ENCODE results near the gene MPZL2. TPM values are rescaled to one million over a fixed set of nuclear protein-coding genes. Genes with fewer than 3 reads are reported as not detected.

The MPZL2 gene
- total RNA-seq = 53.0 TPM

- Histone ChIP-seq H3K27ac (no peak within 1 kb of the TSS), H3K36me3 (no peaks in the 10 kb centered on the region), H3K4me1 (no peaks in the 10 kb centered on the region), H3K27me3 (no peaks in the 10 kb centered on the region), H3K4me3 (peak within 1 kb of the TSS; percentile 30 to 45), H3K9me3 (no peaks in the 10 kb centered on the region)
- TF ChIP-seq CTCF (IDR thresholded peaks at IDR 0.05) = no peak
- DNase-seq (ENCODE audit: low spot score in 2 of 2) = no peak
- intact Hi-C loops (cut with DNase I) = no loop called here
Observed at GRCh38 chr11:118263695-118264568, at the start of gene MPZL2. TSS of gene MPZL2 (minus strand) at chr11:118264297. CDS start at chr11:118264153, 144 bp downstream.

GRCh38 chr11:118313242-118313641 lies 49.1 kb upstream of the MPZL2 start:
- H3K9me3 ChIP-seq = no peaks in the 10 kb centered on the region
- H3K4me3 ChIP-seq = no peak overlapping the region
- no peaks in the 10 kb centered on the region for H3K36me3 ChIP-seq
- intact Hi-C loops (cut with DNase I) = no loop called here
- no peak overlapping the region for H3K27ac ChIP-seq
- no peaks in the 10 kb centered on the region for H3K4me1 ChIP-seq
- H3K27me3 ChIP-seq = no peaks in the 10 kb centered on the region
- no peak for TF ChIP-seq CTCF (IDR thresholded peaks at IDR 0.05)
- DNase-seq (ENCODE audit: low spot score in 2 of 2) = no peak

GRCh38 chr11:118312328-118312727 lies 48.2 kb upstream of the MPZL2 start:
- Histone ChIP-seq H3K4me3 (no peak overlapping the region), H3K36me3 (no peaks in the 10 kb centered on the region), H3K27me3 (no peaks in the 10 kb centered on the region), H3K4me1 (no peaks in the 10 kb centered on the region), H3K9me3 (no peaks in the 10 kb centered on the region), H3K27ac (no peak overlapping the region)
- TF ChIP-seq CTCF (IDR thresholded peaks at IDR 0.05) = no peak
- intact Hi-C loops (cut with DNase I) = no loop called here
- DNase-seq (ENCODE audit: low spot score in 2 of 2) = no peak

- no peaks in the 10 kb centered on the region for H3K27me3 ChIP-seq
Observed at GRCh38 chr11:118311518-118311917, 47.4 kb upstream of the MPZL2 start.

GRCh38 chr11:118310781-118311485 lies 46.8 kb upstream of the MPZL2 start:
- intact Hi-C loops (cut with DNase I) = no loop called here
- H3K36me3 ChIP-seq = no peaks in the 10 kb centered on the region
- H3K9me3 ChIP-seq = no peaks in the 10 kb centered on the region

More at GRCh38 chr11:118311518-118311917, 47.4 kb upstream of the MPZL2 start:
- Histone ChIP-seq H3K4me1 (no peaks in the 10 kb centered on the region), H3K27ac (no peak overlapping the region), H3K9me3 (no peaks in the 10 kb centered on the region), H3K4me3 (no peak overlapping the region), H3K36me3 (no peaks in the 10 kb centered on the region)
- TF ChIP-seq CTCF (IDR thresholded peaks at IDR 0.05) = no peak
- no peak for DNase-seq (ENCODE audit: low spot score in 2 of 2)
- intact Hi-C loops (cut with DNase I) = no loop called here

More at GRCh38 chr11:118310781-118311485, 46.8 kb upstream of the MPZL2 start:
- TF ChIP-seq CTCF (IDR thresholded peaks at IDR 0.05) = no peak
- no peak overlapping the region for H3K4me3 ChIP-seq
- H3K27me3 ChIP-seq = no peaks in the 10 kb centered on the region
- no peak overlapping the region for H3K27ac ChIP-seq
- no peak for DNase-seq (ENCODE audit: low spot score in 2 of 2)
- H3K4me1 ChIP-seq = no peaks in the 10 kb centered on the region
